ENCODE measurements around the gene HMGXB4.

Gene HMGXB4

DNA sequence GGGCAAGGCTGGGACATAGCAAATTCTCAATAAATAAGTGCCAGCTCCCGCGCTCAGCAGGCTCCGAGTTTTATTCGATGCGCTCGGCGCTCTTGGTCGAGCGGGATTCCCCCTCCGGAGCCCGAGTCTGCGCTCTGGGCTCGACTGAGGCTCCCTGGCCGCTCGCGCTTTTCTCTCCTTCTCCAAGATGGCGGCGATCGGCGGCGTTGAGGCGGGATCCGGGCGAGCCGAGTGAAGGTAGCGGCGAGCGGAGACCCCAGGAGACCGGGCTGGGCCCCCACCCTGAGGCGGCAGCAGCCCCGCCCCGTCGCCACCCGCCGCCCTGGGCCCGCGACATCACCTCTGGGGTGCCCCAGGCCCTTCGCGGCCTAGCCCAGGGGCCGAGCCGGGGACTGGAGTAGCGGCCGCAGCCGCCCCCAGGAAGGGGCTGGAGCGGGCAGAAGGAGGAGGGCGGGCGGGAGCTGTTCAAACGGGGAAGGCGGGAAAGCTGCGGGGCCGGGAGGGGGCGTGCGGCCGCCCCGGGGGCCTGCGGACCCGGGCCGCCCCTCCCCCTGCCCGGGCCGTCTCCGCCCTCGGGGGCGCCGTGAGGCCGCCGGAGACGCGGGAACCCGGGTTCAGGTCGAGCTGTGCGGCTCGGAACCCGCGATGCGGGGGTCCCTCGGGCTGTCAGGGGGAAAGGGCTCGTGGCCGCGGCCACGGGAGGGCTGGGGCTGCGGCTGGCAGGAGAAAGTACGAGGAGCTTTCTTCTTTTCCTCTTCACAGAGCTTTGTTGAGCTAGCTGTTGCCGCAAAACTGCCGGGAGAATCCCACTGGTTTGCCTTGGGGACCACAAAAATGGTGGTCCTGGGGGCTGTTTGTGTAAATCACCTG lies at the start of gene HMGXB4:
TSS of gene HMGXB4 (plus strand) at position 173 of the 870 bp plus-strand sequence. CDS start 4,898 bp downstream, outside the sequence.
- peak; percentile 90 for DNase-seq (ENCODE audit: low read depth)
- no peak for TF ChIP-seq CTCF (IDR thresholded peaks at IDR 0.05; ENCODE audit: insufficient read depth, low read depth, low read length, missing control alignments)
- H3K4me3 ChIP-seq (ENCODE audit: low read length) = peak within 1 kb of the TSS; percentile 77

DNA sequence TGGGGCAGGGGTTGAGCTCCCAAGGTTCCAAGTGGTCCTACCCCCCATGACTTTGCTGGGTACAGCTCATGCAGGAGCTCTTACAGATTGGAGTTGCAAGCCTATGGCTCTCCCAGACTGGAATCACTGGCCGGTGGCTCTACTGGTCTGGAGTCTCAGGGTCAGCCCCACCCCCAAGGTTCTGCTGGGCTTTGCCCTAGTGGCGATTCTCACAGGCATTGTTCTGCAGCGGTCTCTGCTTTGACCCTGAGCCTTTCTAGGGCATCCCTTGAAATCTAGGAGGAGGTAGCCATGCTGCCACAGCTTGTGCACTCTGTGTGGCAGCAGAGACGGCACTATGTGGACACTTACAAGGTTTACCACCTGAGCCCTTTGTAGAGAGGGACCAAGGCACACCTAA lies 49.3 kb upstream of the HMGXB4 start:
- no peak overlapping the region for H3K4me3 ChIP-seq (ENCODE audit: low read length)
- TF ChIP-seq CTCF (IDR thresholded peaks at IDR 0.05; ENCODE audit: insufficient read depth, low read depth, low read length, missing control alignments) = no peak
- DNase-seq (ENCODE audit: low read depth) = no peak

DNA sequence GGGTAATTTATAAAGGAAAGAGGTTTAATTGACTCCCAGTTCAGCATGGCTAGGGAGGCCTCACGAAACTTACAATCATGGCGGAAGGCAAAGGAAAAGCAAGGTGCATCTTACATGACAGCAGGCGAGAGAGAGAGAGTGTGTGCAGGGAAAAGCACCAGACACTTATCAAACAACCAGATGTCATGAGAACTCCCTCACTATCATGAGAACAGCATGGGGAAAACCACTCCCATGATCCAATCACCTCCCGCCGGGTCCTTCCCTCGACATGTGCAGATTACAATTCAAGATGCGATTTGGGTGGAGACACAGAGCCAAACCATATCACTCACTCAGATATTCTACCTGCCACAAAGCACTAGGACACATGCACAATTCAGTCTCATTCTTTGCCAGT lies 48.1 kb upstream of the HMGXB4 start:
- no peak for TF ChIP-seq CTCF (IDR thresholded peaks at IDR 0.05; ENCODE audit: insufficient read depth, low read depth, low read length, missing control alignments)
- no peak overlapping the region for H3K4me3 ChIP-seq (ENCODE audit: low read length)
- no peak for DNase-seq (ENCODE audit: low read depth)

DNA sequence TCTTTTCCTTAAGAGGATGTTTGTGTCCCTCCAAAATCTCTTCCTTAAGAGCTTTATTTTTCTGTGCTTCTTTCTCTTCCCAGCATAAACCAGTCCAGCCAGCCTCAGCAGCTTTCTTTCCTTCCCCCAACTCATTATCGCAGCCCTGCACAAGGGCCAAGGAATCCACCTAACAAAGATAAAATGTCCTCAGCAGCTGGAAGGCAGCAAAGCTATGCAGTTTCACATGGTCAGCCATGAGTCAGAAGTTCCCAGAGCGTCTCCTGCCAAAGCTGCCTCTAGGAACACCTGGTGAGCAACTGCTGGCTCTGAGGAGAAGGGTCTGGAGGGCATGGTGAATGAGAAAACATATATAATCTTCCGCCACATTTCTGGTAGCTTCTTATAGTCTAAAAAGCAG lies 45.3 kb upstream of the HMGXB4 start:
- H3K4me3 ChIP-seq (ENCODE audit: low read length) = no peak overlapping the region
- no peak for DNase-seq (ENCODE audit: low read depth)
- TF ChIP-seq CTCF (IDR thresholded peaks at IDR 0.05; ENCODE audit: insufficient read depth, low read depth, low read length, missing control alignments) = no peak

GRCh38 chr22:35212996-35213395 lies 44.3 kb upstream of the HMGXB4 start:
- TF ChIP-seq CTCF (IDR thresholded peaks at IDR 0.05; ENCODE audit: insufficient read depth, low read depth, low read length, missing control alignments) = no peak
- DNase-seq (ENCODE audit: low read depth) = no peak
- no peak overlapping the region for H3K4me3 ChIP-seq (ENCODE audit: low read length)

GRCh38 chr22:35214968-35215367 lies 42.3 kb upstream of the HMGXB4 start:
- no peak for TF ChIP-seq CTCF (IDR thresholded peaks at IDR 0.05; ENCODE audit: insufficient read depth, low read depth, low read length, missing control alignments)

DNA sequence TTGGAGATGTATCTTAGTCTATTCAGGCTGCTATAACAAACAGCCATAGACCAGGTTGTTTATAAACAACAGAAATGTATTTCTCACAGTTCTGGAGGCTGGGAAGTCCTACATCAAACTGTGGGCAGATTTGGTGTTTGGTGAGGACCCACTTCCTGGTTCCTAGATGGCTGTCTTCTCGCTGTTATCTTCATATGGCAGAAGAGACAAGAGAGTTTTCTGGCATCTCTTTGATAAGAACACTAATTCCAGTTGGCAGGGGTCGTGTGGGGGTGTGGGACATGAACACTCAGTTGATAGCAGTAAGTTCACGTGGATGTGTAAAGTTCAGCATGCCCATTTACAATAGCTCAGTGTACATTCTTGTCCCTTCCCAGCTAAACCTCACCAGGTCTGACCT lies 41.3 kb upstream of the HMGXB4 start:
- TF ChIP-seq CTCF (IDR thresholded peaks at IDR 0.05; ENCODE audit: insufficient read depth, low read depth, low read length, missing control alignments) = no peak
- no peak overlapping the region for H3K4me3 ChIP-seq (ENCODE audit: low read length)
- no peak for DNase-seq (ENCODE audit: low read depth)

More at GRCh38 chr22:35214968-35215367, 42.3 kb upstream of the HMGXB4 start:
- H3K4me3 ChIP-seq (ENCODE audit: low read length) = no peak overlapping the region
- DNase-seq (ENCODE audit: low read depth) = no peak
